CD4-positive, alpha-beta T cell (primary cell): ENCODE data around the gene FRG2C. TPM values are rescaled to one million over a fixed set of nuclear protein-coding genes. Genes with fewer than 3 reads are reported as not detected.
"Not testable (repeated sequence)": the region's sequence is repeated elsewhere in the genome, so short reads cannot be mapped to it uniquely, and the experiment has no call there.

Source experiments
- ATAC-seq: fragments of 200-7000 bp; cut with Tn5 transposase; one replicate; pipeline ENCODE4 v1.10.0; 2022; ENCODE audit warnings: mild to moderate bottlenecking; ENCODE audit not compliant: poor library complexity
- CTCF ChIA-PET: fragments of 350-600 bp; sonication (Branson Sonifier 250); formaldehyde crosslinking; loops from one replicate; lab custom pipeline; 2021; ENCODE audit warnings: antibody characterized with exemption, inconsistent platforms; lab: Charles Lee
- POLR2A ChIA-PET: fragments of 350-600 bp; sonication (Branson Sonifier 250); formaldehyde crosslinking; loops from one replicate; lab custom pipeline; 2021; ENCODE audit warnings: antibody characterized with exemption, inconsistent platforms; lab: Charles Lee
- DNase-seq, 14 experiments: peaks; one replicate each; pipeline ENCODE4 v3.0.0-alpha.2; 2013 to 2020; ENCODE audit warnings: mixed read lengths in 2 of 14
- H3K27ac ChIP-seq, 2 donors: one replicate each; pipeline versions ENCODE4 v1.5.1 to v1.7.0; 2013; ENCODE audit warnings: low read length in 2 of 2, low read depth in 1 of 2, mild to moderate bottlenecking in 1 of 2
- H3K27me3 ChIP-seq, 2 experiments: 1 replicate in 1 of 2; 2 replicates in 1 of 2; pipeline versions ENCODE4 v1.6.1 to v1.7.0; 2013; ENCODE audit warnings: low read length in 2 of 2, control low read depth in 1 of 2, mild to moderate bottlenecking in 1 of 2, moderate library complexity in 1 of 2; ENCODE audit not compliant: insufficient read depth in 2 of 2, control insufficient read depth in 1 of 2
- H3K36me3 ChIP-seq: one replicate; pipeline ENCODE4 v1.6.1; 2013; ENCODE audit warnings: low read length, control low read depth; ENCODE audit not compliant: insufficient read depth
- H3K4me1 ChIP-seq: one replicate; pipeline ENCODE4 v1.6.1; 2013; ENCODE audit warnings: low read length, control low read depth; ENCODE audit not compliant: insufficient read depth
- H3K4me3 ChIP-seq: one replicate; pipeline ENCODE4 v1.5.1; 2013; ENCODE audit warnings: mild to moderate bottlenecking, low read length, moderate library complexity
- H3K9me3 ChIP-seq, 2 experiments: 1 replicate in 1 of 2; 2 replicates in 1 of 2; pipeline versions ENCODE4 v1.6.1 to v1.7.0; 2013; ENCODE audit warnings: low read length in 2 of 2, mild to moderate bottlenecking in 2 of 2, control low read depth in 1 of 2, moderate library complexity in 1 of 2; ENCODE audit not compliant: control insufficient read depth in 1 of 2, insufficient read depth in 1 of 2
- H3K27ac Mint-ChIP-seq: one replicate; pipeline ENCODE4 v1.8.0; 2020; ENCODE audit warnings: mixed read lengths
- H3K27me3 Mint-ChIP-seq: one replicate; pipeline ENCODE4 v1.8.0; 2021; ENCODE audit warnings: mixed read lengths
- H3K36me3 Mint-ChIP-seq: one replicate; pipeline ENCODE4 v1.8.0; 2021; ENCODE audit warnings: low read depth, mixed read lengths
- H3K4me1 Mint-ChIP-seq: one replicate; pipeline ENCODE4 v1.8.0; 2021; ENCODE audit warnings: low read depth, mixed read lengths
- H3K4me3 Mint-ChIP-seq: one replicate; pipeline ENCODE4 v1.8.0; 2020; ENCODE audit warnings: mild to moderate bottlenecking, mixed read lengths
- H3K9me3 Mint-ChIP-seq: one replicate; pipeline ENCODE4 v1.8.0; 2020; ENCODE audit warnings: mixed read lengths
- intact Hi-C, 2 experiments: fragments of 100-400 bp; cut with DNase I in 1 of 2; cut with micrococcal nuclease in 1 of 2; formaldehyde crosslinking; loops; one replicate each; pipeline versions ENCODE4 v1.15.1 to v1.9.0; 2023 to 2025; cut with DNase I, micrococcal nuclease
- microRNA-seq: library from miRNA; unstranded; fragments of <30 nt; microRNA quantifications from one replicate; pipeline ENCODE4 v1.2.0, GENCODE V29; 2021; ENCODE audit warnings: borderline microRNAs expressed, borderline replicate concordance
- total RNA-seq, 174 experiments: library from RNA in 2 of 174; stranded (reverse) in 2 of 174; gene quantifications; one replicate each; pipeline ENCODE4 v1.2.3 and lab custom pipeline; 2021 to 2026
- TF ChIP-seq, protein P1 (sequence below): fragments of 200-600 bp; IDR thresholded peaks from one replicate; pipeline ENCODE4 v1.8.0; 2022; ENCODE audit warnings: antibody characterized with exemption, mild to moderate bottlenecking

FRG2C gene
- total RNA-seq, 2 experiments from 2014 or later, result not detected

DNA sequence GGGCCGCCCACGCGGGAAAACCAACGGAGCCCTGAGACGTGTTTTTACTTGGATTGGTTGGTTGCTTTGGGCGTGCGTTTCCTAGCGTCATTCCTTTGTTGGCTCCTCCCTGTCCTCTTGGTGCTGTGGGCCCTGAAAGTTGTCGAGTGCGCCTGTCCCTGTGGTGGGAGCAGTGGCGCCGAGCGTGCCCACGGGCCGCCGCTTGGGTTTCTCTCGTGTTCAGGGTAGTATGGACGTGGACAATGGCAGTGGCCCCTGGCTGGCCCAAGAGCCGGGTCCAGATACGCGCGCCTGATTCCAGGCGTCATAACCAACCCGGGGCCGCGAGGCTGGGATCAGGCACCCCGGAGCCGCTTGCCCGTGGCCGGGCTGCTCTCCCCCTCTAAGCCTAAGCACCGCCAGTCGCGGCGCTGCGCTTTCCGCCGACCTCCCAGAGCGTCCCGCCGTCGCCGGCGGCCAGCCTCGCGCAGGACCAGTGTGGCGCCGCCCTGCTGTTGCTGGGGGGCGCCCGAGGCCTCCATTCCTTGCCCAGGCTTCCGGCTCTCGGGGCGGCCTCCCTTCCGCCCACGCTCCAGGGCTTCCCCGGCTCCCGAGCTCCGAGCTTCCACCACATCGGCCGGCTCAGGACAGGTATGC lies 8.1 kb downstream of the FRG2C start:
- H3K9me3 Mint-ChIP-seq, result peaks cover 16% of the 10 kb centered on the region
- intact Hi-C loops, H3K4me3 Mint-ChIP-seq: not testable (repeated sequence)

DNA sequence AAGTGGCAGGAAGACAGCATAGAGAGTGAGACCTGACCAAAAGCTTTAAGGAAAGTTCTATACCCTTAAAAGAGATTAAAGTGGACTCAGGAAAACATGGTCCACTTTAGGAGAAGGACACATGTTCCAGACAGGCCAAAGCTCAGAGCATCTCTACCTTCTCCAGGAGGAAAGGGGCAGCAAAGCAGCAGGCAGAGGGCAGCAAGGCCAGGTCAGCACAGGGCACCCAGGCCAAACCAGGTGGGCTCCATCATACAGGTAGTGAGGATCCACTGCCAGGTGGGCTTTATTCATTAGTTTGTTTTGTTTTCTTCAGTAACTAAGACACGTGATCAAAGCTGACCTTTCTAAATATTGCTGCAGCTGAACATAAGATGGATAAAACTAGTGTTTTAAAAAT lies 19.8 kb downstream of the FRG2C start:
- H3K4me3 Mint-ChIP-seq, H3K4me3 ChIP-seq, ATAC-seq, POLR2A ChIA-PET, CTCF ChIA-PET, H3K36me3 ChIP-seq, DNase-seq, H3K4me1 ChIP-seq, H3K4me1 Mint-ChIP-seq, H3K27me3 Mint-ChIP-seq, H3K27me3 ChIP-seq, H3K27ac ChIP-seq, H3K27ac Mint-ChIP-seq, intact Hi-C loops: not testable (repeated sequence)
- peaks cover 4 to 11% of the 10 kb centered on the region in 2 experiments for H3K9me3 ChIP-seq
- H3K36me3 Mint-ChIP-seq, result peaks cover 17% of the 10 kb centered on the region
- H3K9me3 Mint-ChIP-seq, result peaks cover 15% of the 10 kb centered on the region

More for the DNA sequence above, 8.1 kb downstream of the FRG2C start:
- peaks cover 19 to 29% of the 10 kb centered on the region in 2 experiments for H3K27me3 ChIP-seq
- H3K27ac Mint-ChIP-seq, CTCF ChIA-PET, H3K27ac ChIP-seq, POLR2A ChIA-PET, H3K36me3 ChIP-seq, DNase-seq, H3K36me3 Mint-ChIP-seq, H3K4me1 ChIP-seq, ATAC-seq, H3K4me3 ChIP-seq: not testable (repeated sequence)
- peaks cover 55% of the 10 kb centered on the region for H3K27me3 Mint-ChIP-seq
- H3K9me3 ChIP-seq, result peaks cover 6 to 58% of the 10 kb centered on the region in 2 experiments
- peaks cover 15% of the 10 kb centered on the region for H3K4me1 Mint-ChIP-seq

DNA sequence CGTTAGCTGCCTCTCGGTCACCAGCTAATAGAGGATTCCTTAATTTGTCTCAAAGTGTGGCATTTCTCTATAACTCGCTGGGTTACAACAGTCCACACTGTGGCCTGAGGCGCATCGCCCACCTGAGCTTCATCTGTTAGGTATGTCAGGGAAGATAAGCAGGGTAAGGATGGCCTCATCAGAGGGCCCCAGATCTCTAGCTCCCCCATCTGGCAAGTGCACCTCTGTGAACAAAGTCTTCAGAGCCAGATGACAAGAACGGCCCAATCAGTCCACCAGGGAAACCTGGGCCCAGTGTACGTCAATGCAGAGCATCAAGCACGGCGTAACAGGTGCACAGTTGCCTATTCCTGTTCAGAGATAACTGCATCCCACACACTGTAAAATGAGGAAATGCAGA lies 23.2 kb downstream of the FRG2C start:
- H3K4me1 Mint-ChIP-seq, result no peaks in the 10 kb centered on the region
- no peak overlapping the region for H3K4me3 Mint-ChIP-seq
- peaks cover 25% of the 10 kb centered on the region for H3K9me3 Mint-ChIP-seq
- no peak overlapping the region for H3K27ac Mint-ChIP-seq
- no peaks in the 10 kb centered on the region for H3K36me3 ChIP-seq
- H3K27me3 ChIP-seq, result peaks cover 0 to 2% of the 10 kb centered on the region in 2 experiments
- ChIA-PET POLR2A (no interaction called here), CTCF (no interaction called here)
- DNase-seq (no peak), ATAC-seq (no peak)
- H3K4me3 ChIP-seq, result no peak overlapping the region
- peaks cover 3 to 19% of the 10 kb centered on the region in 2 experiments for H3K9me3 ChIP-seq
- intact Hi-C loops, result no loop called here
- TF ChIP-seq, protein P1, sequence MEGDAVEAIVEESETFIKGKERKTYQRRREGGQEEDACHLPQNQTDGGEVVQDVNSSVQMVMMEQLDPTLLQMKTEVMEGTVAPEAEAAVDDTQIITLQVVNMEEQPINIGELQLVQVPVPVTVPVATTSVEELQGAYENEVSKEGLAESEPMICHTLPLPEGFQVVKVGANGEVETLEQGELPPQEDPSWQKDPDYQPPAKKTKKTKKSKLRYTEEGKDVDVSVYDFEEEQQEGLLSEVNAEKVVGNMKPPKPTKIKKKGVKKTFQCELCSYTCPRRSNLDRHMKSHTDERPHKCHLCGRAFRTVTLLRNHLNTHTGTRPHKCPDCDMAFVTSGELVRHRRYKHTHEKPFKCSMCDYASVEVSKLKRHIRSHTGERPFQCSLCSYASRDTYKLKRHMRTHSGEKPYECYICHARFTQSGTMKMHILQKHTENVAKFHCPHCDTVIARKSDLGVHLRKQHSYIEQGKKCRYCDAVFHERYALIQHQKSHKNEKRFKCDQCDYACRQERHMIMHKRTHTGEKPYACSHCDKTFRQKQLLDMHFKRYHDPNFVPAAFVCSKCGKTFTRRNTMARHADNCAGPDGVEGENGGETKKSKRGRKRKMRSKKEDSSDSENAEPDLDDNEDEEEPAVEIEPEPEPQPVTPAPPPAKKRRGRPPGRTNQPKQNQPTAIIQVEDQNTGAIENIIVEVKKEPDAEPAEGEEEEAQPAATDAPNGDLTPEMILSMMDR, result no peak
- peaks cover 21% of the 10 kb centered on the region for H3K36me3 Mint-ChIP-seq
- no peak overlapping the region for H3K27ac ChIP-seq
- H3K27me3 Mint-ChIP-seq, result no peaks in the 10 kb centered on the region
- no peaks in the 10 kb centered on the region for H3K4me1 ChIP-seq

DNA sequence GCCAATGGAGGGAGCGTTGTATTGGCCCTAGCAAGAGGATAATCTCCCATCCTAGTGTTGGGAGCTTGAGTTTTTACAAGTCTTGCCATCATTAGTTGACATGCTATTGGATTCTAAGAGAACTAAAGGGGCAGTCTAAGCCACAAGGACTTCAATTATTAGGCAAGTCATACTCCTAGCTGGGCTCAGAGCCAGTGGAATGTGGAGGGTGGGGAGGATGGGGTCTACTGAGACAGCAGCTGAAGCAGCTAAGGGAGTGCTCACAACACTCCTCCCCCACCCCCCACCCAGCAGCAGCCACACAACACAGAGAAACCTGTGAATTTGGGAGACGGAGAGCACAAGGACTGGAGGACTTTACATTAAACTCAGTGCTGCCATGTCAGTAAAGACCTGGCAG lies 27.9 kb downstream of the FRG2C start:
- Histone ChIP-seq H3K27me3 (peaks cover 0 to 2% of the 10 kb centered on the region in 2 experiments), H3K4me3 (no peak overlapping the region), H3K27ac (no peak overlapping the region), H3K36me3 (no peaks in the 10 kb centered on the region), H3K9me3 (peaks cover 7 to 12% of the 10 kb centered on the region in 2 experiments), H3K4me1 (no peaks in the 10 kb centered on the region)
- TF ChIP-seq, protein P1, result no peak
- no peak overlapping the region for H3K4me3 Mint-ChIP-seq
- no peaks in the 10 kb centered on the region for H3K27me3 Mint-ChIP-seq
- no peak overlapping the region for H3K27ac Mint-ChIP-seq
- ATAC-seq (no peak), DNase-seq (no peak)
- POLR2A ChIA-PET, result no interaction called here
- CTCF ChIA-PET, result no interaction called here
- H3K4me1 Mint-ChIP-seq, result no peaks in the 10 kb centered on the region
- peaks cover 6% of the 10 kb centered on the region for H3K36me3 Mint-ChIP-seq
- intact Hi-C loops, result no loop called here
- H3K9me3 Mint-ChIP-seq, result peaks cover 25% of the 10 kb centered on the region

Small RNAs within 50 kb of the gene (microRNA-seq; reads per million reads assigned to microRNA genes)
- not detected for gene MIR1324

Other genes with a start within 250 kb of the FRG2C start
- gene ZNF717, start 121.2 kb downstream of the FRG2C start, total RNA-seq, result 1 to 10 TPM; 4.5 to 5.2 TPM